Activated T-helper 2 cell treated with anti-CD3 and anti-CD28 coated beads, Interferon-gamma antibody, Interleukin-2, Interleukin-4, amounts not matched to agents 10 μg/mL and 5 μg/mL and 100 μg/mL, durations not matched to agents 14 hours and 24 hours and 36 hours (primary cell): Measurements from ENCODE around the gene ZNF275. TPM values are rescaled to one million over a fixed set of nuclear protein-coding genes. Genes with fewer than 3 reads are reported as not detected.
A peak's percentile ranks its signal among the peaks of the same experiment; 100 is the strongest.
"Not testable (repeated sequence)": the region's sequence is repeated elsewhere in the genome, so short reads cannot be mapped to it uniquely, and the experiment has no call there.

Experiments
- DNase-seq: peaks from one replicate; pipeline ENCODE4 v3.0.0; 2021; ENCODE audit warnings: low spot score
- H3K27ac Mint-ChIP-seq: one replicate; pipeline ENCODE4 v1.8.0; 2021; ENCODE audit warnings: mixed read lengths
- H3K27me3 Mint-ChIP-seq: one replicate; pipeline ENCODE4 v1.8.0; 2021; ENCODE audit warnings: low read depth, mixed read lengths
- H3K36me3 Mint-ChIP-seq: one replicate; pipeline ENCODE4 v1.8.0; 2021; ENCODE audit warnings: low read depth, mixed read lengths
- H3K4me1 Mint-ChIP-seq: one replicate; pipeline ENCODE4 v1.8.0; 2021; ENCODE audit warnings: low read depth, mixed read lengths
- H3K4me3 Mint-ChIP-seq: one replicate; pipeline ENCODE4 v1.8.0; 2021; ENCODE audit warnings: low read depth, mild to moderate bottlenecking, moderate library complexity, mixed read lengths
- H3K9me3 Mint-ChIP-seq: one replicate; pipeline ENCODE4 v1.8.0; 2021; ENCODE audit warnings: mixed read lengths
- intact Hi-C: fragments of 100-400 bp; cut with micrococcal nuclease; formaldehyde crosslinking; loops from one replicate; pipeline ENCODE4 v1.15.1; 2023
- total RNA-seq: library from RNA; stranded (reverse); gene quantifications from 2 replicates; pipeline ENCODE4 v1.2.3, GENCODE V29; 2022

The ZNF275 gene
- total RNA-seq, 1 donor from 2014 or later, result 17.1 TPM

- DNase-seq, H3K27ac Mint-ChIP-seq, H3K27me3 Mint-ChIP-seq, H3K9me3 Mint-ChIP-seq, H3K36me3 Mint-ChIP-seq, H3K4me1 Mint-ChIP-seq, H3K4me3 Mint-ChIP-seq, intact Hi-C loops: not testable (repeated sequence)
Measured at GRCh38 chrX:153389460-153389768, 55.5 kb downstream of the ZNF275 start.

DNA sequence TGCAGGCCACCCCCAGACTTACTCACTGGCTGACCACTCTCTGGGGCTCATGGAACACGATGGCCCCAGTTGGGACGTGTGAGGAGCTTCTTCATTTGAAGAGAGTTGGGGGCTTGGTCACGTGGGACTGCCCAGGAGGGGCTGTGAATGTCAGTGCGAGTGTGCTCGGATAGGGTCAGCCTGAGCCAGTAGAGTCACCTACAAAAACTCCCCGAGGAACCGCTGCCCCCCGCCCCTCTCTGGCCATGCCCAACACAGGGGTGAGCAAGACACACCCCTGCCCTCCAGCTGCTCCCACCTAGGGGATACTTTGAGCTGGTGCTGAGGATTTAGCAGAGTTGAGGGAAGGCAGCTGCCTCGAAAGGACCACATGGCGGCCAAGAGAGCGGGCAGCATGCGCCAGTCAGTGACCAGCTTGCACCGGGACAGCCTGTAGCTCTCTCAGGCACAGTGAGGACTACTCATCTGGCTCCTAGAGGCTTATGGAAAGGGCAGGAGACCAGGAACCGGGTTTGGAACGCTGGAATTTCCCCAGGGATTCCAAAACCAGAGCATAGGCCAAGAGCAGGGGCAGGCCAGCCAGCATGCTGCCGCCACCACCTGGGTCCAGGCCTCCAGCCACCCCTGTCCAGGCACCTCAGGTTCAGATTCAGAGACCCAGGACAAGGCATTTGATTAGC lies 58.8 kb downstream of the ZNF275 start:
- Mint-ChIP-seq H3K27me3 (no peaks in the 10 kb centered on the region), H3K4me1 (peaks cover 11% of the 10 kb centered on the region), H3K36me3 (no peaks in the 10 kb centered on the region), H3K4me3 (no peak overlapping the region), H3K27ac (no peak overlapping the region), H3K9me3 (no peaks in the 10 kb centered on the region)
- intact Hi-C loops, result no loop called here
- no peak for DNase-seq

DNA sequence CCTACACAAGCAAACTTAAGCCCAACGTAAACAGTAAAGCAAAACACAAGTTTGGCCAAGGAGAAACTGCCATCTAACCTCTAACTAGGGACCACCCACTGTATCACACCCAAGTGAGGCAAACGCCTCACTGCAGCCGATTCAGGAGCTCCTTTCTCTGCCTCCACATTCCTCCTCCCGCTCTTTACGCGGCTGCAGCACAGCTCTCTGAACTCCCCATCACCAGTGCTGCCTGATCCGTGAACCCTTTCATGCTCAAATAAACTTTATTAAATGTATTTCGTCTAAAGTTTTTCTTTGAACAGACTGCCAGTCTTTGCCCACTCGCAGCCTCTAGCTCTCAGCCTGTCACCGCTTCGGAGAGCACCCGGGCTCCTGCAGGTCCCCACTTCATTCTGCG lies 60.7 kb downstream of the ZNF275 start:
- Mint-ChIP-seq H3K27me3 (no peaks in the 10 kb centered on the region), H3K36me3 (no peaks in the 10 kb centered on the region), H3K27ac (no peak overlapping the region), H3K4me1 (peaks cover 11% of the 10 kb centered on the region), H3K9me3 (no peaks in the 10 kb centered on the region), H3K4me3 (no peak overlapping the region)
- DNase-seq, result no peak
- intact Hi-C loops, result no loop called here

GRCh38 chrX:153395613-153396319 lies 61.8 kb downstream of the ZNF275 start:
- no peak overlapping the region for H3K27ac Mint-ChIP-seq
- intact Hi-C loops, result no loop called here
- no peaks in the 10 kb centered on the region for H3K9me3 Mint-ChIP-seq
- H3K36me3 Mint-ChIP-seq, result no peaks in the 10 kb centered on the region
- H3K4me3 Mint-ChIP-seq, result no peak overlapping the region
- no peaks in the 10 kb centered on the region for H3K27me3 Mint-ChIP-seq
- H3K4me1 Mint-ChIP-seq, result peaks cover 11% of the 10 kb centered on the region
- DNase-seq, result no peak

DNA sequence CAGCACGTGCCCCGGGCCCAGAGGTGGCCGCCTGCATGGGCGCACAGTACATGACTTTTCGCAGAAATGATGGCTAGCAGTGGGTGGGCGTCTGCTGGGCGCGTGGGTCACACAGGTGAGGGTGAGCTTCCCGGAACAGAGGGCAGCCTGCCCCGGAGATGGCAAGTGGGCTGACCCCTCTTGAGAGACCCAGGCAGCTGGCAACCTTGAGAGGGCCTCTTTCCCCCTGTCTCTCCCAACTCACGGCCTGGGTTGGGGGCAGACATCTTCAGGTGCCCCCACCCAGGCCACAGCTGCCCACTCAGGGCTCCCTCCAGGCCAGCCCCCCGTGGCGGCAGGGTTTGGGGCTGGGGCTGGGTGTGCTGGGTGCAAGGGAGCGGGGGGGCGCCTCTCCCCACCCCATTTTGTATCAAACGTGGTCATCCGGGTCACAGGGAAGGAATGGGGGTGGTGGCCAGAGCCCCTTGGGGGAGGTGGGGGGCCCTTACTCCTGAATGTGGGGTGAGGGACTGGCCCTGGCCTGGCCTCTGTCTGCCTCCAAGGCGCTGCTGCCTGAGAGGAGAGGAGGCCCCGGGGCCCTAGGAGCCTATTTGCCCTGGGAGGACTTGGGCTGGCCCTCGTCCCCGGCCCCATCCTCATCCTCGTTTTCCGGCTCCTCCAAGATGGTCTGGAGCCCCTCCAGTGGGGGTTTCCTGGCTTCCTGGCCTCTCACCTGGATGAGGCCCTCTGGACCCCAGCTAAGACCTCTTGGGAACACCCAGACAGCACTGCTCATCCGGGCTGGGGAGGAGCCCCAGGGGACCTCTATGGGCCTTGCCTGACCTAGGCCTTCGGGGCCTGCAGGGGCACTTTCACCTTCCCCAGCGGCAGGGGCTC lies 62.6 kb downstream of the ZNF275 start:
- Mint-ChIP-seq H3K27me3 (no peaks in the 10 kb centered on the region), H3K36me3 (no peaks in the 10 kb centered on the region), H3K4me1 (peaks cover 11% of the 10 kb centered on the region), H3K4me3 (no peak overlapping the region), H3K27ac (no peak overlapping the region), H3K9me3 (no peaks in the 10 kb centered on the region)
- intact Hi-C loops, result no loop called here
- DNase-seq, result no peak

- intact Hi-C loops, result no loop called here
- no peaks in the 10 kb centered on the region for H3K27me3 Mint-ChIP-seq
- no peaks in the 10 kb centered on the region for H3K9me3 Mint-ChIP-seq
- DNase-seq, result no peak
- H3K27ac Mint-ChIP-seq, result no peak overlapping the region
- H3K36me3 Mint-ChIP-seq, result no peaks in the 10 kb centered on the region
- no peak overlapping the region for H3K4me3 Mint-ChIP-seq
- H3K4me1 Mint-ChIP-seq, result peaks cover 11% of the 10 kb centered on the region
Measured at GRCh38 chrX:153397256-153397960, 63.5 kb downstream of the ZNF275 start.

- peaks cover 11% of the 10 kb centered on the region for H3K4me1 Mint-ChIP-seq
- no peak overlapping the region for H3K4me3 Mint-ChIP-seq
- H3K36me3 Mint-ChIP-seq, result no peaks in the 10 kb centered on the region
- intact Hi-C loops, result no loop called here
- H3K27me3 Mint-ChIP-seq, result peaks cover 6% of the 10 kb centered on the region
- DNase-seq, result no peak
- H3K9me3 Mint-ChIP-seq, result no peaks in the 10 kb centered on the region
- H3K27ac Mint-ChIP-seq, result no peak overlapping the region
Measured at GRCh38 chrX:153398275-153398960, 64.5 kb downstream of the ZNF275 start.

DNA sequence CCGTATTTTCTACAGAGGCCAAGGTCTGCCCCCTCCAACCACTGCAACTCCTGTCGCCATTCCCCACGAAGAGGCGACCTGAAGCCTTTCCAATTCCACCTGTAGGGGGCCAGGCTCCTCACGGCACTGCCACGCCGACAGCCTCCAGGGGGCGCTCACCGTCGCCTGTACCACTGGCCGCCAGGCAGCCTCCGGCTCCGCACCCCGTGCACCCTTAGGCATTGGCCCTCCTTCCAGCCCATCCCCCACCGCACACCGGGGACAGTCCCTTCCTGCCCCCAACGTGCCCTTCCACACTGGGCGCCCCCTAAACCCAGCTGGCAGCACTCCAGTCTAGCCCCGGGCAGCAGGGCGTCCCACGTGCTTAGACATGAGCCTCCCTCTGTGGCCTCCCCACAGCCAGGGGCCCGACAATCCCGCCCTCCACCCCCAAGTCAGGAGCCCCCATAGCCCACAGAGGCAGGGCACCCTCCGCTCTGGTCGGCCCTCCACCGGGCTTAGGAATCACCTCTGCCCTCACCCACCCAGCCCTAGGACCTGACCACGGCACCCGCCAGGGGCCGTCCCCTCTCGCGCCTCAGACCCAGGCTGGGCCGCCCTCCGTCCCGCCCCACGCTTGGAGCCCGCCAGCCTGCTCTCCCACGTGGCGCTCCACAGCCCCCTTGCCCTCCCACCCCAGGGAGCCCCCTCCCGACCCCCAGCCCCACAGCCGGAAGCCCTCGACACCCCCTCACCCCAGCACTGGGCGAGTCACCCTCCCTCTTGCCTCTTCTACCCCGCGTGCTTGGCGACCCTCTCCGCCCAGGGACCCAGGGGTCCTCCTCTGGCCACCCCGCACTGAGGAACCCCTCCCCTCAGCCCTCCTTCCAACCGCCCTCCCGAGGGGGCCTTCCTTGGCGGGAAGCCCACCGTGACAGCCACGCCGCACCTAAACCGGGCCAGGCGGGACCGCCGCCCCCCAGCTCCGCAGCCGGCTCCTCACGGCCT lies 66.5 kb downstream of the ZNF275 start:
- peak; percentile 37 for DNase-seq
- Mint-ChIP-seq H3K9me3 (no peaks in the 10 kb centered on the region), H3K4me3 (no peak overlapping the region), H3K27ac (no peak overlapping the region), H3K36me3 (no peaks in the 10 kb centered on the region), H3K27me3 (peaks cover 6% of the 10 kb centered on the region), H3K4me1 (peaks cover under 1% of the 10 kb centered on the region)
- intact Hi-C loops, result no loop called here

DNA sequence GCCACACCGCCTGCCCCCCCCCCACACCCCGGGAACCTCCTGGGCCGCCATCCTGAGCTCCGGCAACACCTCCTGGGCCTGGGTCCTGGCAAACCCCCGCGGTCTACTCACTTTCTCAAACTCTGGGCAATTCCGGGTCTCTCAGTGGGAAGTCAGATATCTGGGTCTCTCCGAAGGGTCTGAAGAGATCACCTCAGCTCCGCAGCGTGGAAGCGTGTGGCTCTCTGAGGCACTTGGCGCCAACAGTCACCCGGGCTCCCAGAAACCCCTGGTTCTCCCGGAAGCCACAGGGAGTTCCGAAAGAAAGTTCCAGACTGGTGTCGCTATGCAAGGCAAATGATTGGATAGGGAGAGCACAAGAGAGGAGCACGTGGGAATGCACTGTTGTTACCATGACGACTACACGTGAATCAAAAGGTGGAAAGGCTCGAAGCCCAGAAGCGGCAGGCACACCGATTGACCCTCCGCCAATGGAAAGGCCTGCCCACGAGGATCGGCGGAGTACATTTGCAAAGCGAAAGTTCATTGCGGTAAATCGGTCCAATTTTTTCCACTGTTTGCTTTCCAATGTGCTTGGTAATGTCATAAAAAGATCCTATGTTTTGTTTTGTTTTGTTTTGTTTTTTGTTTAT lies 67.3 kb downstream of the ZNF275 start, which contains the start of gene PNMA6E:
TSS of gene PNMA6E (minus strand) at position 218 of the 632 bp plus-strand sequence. CDS start 2,501 bp downstream, outside the sequence.
- Mint-ChIP-seq H3K4me1 (no peaks in the 10 kb centered on the region), H3K36me3 (no peaks in the 10 kb centered on the region), H3K27me3 (peaks cover 6% of the 10 kb centered on the region), H3K4me3 (no peak within 1 kb of the TSS), H3K27ac (no peak within 1 kb of the TSS), H3K9me3 (no peaks in the 10 kb centered on the region)
- DNase-seq, result no peak
- intact Hi-C loops, result no loop called here
